Measurements from ENCODE around the gene CCDC68.

GRCh38 chr18:54983791-54984190, 24.5 kb upstream of the CCDC68 start:
- TF ChIP-seq, protein P1, sequence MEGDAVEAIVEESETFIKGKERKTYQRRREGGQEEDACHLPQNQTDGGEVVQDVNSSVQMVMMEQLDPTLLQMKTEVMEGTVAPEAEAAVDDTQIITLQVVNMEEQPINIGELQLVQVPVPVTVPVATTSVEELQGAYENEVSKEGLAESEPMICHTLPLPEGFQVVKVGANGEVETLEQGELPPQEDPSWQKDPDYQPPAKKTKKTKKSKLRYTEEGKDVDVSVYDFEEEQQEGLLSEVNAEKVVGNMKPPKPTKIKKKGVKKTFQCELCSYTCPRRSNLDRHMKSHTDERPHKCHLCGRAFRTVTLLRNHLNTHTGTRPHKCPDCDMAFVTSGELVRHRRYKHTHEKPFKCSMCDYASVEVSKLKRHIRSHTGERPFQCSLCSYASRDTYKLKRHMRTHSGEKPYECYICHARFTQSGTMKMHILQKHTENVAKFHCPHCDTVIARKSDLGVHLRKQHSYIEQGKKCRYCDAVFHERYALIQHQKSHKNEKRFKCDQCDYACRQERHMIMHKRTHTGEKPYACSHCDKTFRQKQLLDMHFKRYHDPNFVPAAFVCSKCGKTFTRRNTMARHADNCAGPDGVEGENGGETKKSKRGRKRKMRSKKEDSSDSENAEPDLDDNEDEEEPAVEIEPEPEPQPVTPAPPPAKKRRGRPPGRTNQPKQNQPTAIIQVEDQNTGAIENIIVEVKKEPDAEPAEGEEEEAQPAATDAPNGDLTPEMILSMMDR (IDR thresholded peaks at IDR 0.05), result no peak
- TF ChIP-seq POLR2A (IDR thresholded peaks at IDR 0.05), result no peak

Measured in Peyer's patch (tissue), 4 donors.